Caco-2 (cell line): Measurements from ENCODE around the gene EXT2. TPM values are rescaled to one million over a fixed set of nuclear protein-coding genes. Genes with fewer than 3 reads are reported as not detected.

ENCODE experiments used
- BruUV-seq: library from RNA; stranded (reverse); fragments of 400-500 nt; replicated peaks from 2 replicates; lab custom pipeline; 2021; lab: Mats Ljungman, UMichigan
- CTCF ChIA-PET: fragments of 300-600 bp; sonication (Branson Sonifier 250); formaldehyde crosslinking; loops from one replicate; lab custom pipeline; 2022; ENCODE audit warnings: antibody characterized with exemption; lab: Charles Lee
- POLR2A ChIA-PET: fragments of 300-600 bp; sonication (Branson Sonifier 250); formaldehyde crosslinking; loops from one replicate; lab custom pipeline; 2022; ENCODE audit warnings: antibody characterized with exemption; lab: Charles Lee
- DNase-seq, 2 experiments: peaks; one replicate each; pipeline versions ENCODE4 v3.0.0 to v3.0.0-alpha.2; 2020 to 2022
- H3K27me3 ChIP-seq: replicated peaks from 2 replicates; pipeline ENCODE4 v1.6.0; 2011; ENCODE audit warnings: low read length; ENCODE audit not compliant: control insufficient read depth, insufficient read depth
- H3K36me3 ChIP-seq: 2 replicates; pipeline ENCODE4 v1.5.1; 2011; ENCODE audit warnings: low read length; ENCODE audit not compliant: control insufficient read depth, insufficient read depth
- H3K4me1 ChIP-seq: fragments of 250-450 bp; sonication (Bioruptor Pico); 2 replicates; pipeline ENCODE4 v1.5.1; 2020; ENCODE audit warnings: mild to moderate bottlenecking
- H3K4me3 ChIP-seq: 2 replicates; pipeline ENCODE4 v1.5.1; 2011; ENCODE audit warnings: low read depth, mild to moderate bottlenecking, control low read depth, low read length
- H3K9me3 ChIP-seq: fragments of 250-450 bp; sonication (Bioruptor Pico); 2 replicates; pipeline ENCODE4 v1.5.1; 2020; ENCODE audit warnings: mild to moderate bottlenecking, moderate library complexity
- H3K27ac Mint-ChIP-seq: one replicate; pipeline ENCODE4 v1.8.0; 2022; ENCODE audit warnings: mixed read lengths; ENCODE audit not compliant: unreplicated experiment
- H3K27me3 Mint-ChIP-seq: one replicate; pipeline ENCODE4 v1.8.0; 2022; ENCODE audit warnings: mixed read lengths; ENCODE audit not compliant: insufficient read depth, unreplicated experiment
- H3K36me3 Mint-ChIP-seq: one replicate; pipeline ENCODE4 v1.8.0; 2022; ENCODE audit warnings: mild to moderate bottlenecking, mixed read lengths; ENCODE audit not compliant: insufficient read depth, unreplicated experiment
- H3K4me1 Mint-ChIP-seq: one replicate; pipeline ENCODE4 v1.8.0; 2022; ENCODE audit warnings: low read depth, mixed read lengths; ENCODE audit not compliant: unreplicated experiment
- H3K4me3 Mint-ChIP-seq: one replicate; pipeline ENCODE4 v1.8.0; 2022; ENCODE audit warnings: mild to moderate bottlenecking, moderate library complexity, mixed read lengths; ENCODE audit not compliant: unreplicated experiment
- H3K9me3 Mint-ChIP-seq: one replicate; pipeline ENCODE4 v1.8.0; 2022; ENCODE audit warnings: mixed read lengths; ENCODE audit not compliant: unreplicated experiment
- intact Hi-C: fragments of 100-400 bp; cut with micrococcal nuclease; formaldehyde crosslinking; loops from one replicate; pipeline ENCODE4 v1.10.0; 2022; ENCODE audit not compliant: unreplicated experiment
- total RNA-seq: library from RNA; stranded (reverse); gene quantifications from 2 replicates; pipeline ENCODE4 v1.2.3, GENCODE V29; 2022
- TF ChIP-seq, protein P1 (sequence below), 2 experiments: fragments of 200-600 bp in 1 of 2; IDR thresholded peaks; 1 replicate in 1 of 2; 2 replicates in 1 of 2; pipeline versions ENCODE4 v1.5.1 to v1.8.0; 2011 to 2022; ENCODE audit warnings: antibody characterized with exemption in 1 of 2, control low read depth in 1 of 2, inconsistent platforms in 1 of 2, low read depth in 1 of 2, low read length in 1 of 2, mild to moderate bottlenecking in 1 of 2, moderate library complexity in 1 of 2; ENCODE audit not compliant: insufficient read depth in 1 of 2, severe bottlenecking in 1 of 2, unreplicated experiment in 1 of 2

The EXT2 gene
- total RNA-seq, 1 experiment from 2014 or later: 83.3 TPM

DNA sequence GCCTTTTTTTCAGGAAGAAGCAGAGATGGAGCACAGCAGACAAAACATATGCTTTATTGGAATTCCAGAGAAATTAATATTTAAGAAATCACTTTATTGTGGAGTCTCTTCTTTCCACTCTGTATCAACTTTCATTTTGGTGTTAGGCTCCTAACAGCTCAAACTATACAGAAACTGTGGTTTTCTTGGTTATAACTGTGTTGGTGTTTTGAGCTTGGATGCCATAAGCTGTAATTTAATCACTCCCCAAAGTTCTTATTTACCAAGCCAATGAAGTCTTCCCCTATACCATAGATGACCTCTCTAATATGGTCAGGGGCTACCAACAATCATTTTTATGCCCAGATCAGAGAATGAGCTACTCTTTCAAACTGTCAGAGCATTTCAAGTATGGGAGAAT lies 90.0 kb downstream of the EXT2 start:
- Histone ChIP-seq H3K4me1 (peaks cover 6% of the 10 kb centered on the region), H3K27me3 (no peaks in the 10 kb centered on the region), H3K9me3 (peaks cover 30% of the 10 kb centered on the region), H3K36me3 (0 out of 2 replicates have a peak, but pooled peaks cover 2% of the 10 kb centered on the region), H3K4me3 (no peak overlapping the region)
- CTCF ChIA-PET: interaction anchor here (0.6 kb wide), 1 partner anchor 22 kb away, joined by 3 read pairs; no protein-coding TSS in a partner anchor
- DNase-seq: no peak
- peaks cover 25% of the 10 kb centered on the region for H3K36me3 Mint-ChIP-seq
- POLR2A ChIA-PET: no interaction called here
- intact Hi-C loops: no loop called here
- TF ChIP-seq, protein P1, sequence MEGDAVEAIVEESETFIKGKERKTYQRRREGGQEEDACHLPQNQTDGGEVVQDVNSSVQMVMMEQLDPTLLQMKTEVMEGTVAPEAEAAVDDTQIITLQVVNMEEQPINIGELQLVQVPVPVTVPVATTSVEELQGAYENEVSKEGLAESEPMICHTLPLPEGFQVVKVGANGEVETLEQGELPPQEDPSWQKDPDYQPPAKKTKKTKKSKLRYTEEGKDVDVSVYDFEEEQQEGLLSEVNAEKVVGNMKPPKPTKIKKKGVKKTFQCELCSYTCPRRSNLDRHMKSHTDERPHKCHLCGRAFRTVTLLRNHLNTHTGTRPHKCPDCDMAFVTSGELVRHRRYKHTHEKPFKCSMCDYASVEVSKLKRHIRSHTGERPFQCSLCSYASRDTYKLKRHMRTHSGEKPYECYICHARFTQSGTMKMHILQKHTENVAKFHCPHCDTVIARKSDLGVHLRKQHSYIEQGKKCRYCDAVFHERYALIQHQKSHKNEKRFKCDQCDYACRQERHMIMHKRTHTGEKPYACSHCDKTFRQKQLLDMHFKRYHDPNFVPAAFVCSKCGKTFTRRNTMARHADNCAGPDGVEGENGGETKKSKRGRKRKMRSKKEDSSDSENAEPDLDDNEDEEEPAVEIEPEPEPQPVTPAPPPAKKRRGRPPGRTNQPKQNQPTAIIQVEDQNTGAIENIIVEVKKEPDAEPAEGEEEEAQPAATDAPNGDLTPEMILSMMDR (IDR thresholded peaks at IDR 0.05; ENCODE audit: insufficient read depth in 1 of 2, low read depth in 1 of 2, low read length in 1 of 2, severe bottlenecking in 1 of 2, unreplicated experiment in 1 of 2): no peak
- H3K27ac Mint-ChIP-seq: no peak overlapping the region
- no peaks in the 10 kb centered on the region for H3K4me1 Mint-ChIP-seq
- no peaks in the 10 kb centered on the region for H3K27me3 Mint-ChIP-seq
- BruUV-seq: no TSS peak
- H3K9me3 Mint-ChIP-seq: peaks cover 27% of the 10 kb centered on the region
- H3K4me3 Mint-ChIP-seq: no peak overlapping the region

DNA sequence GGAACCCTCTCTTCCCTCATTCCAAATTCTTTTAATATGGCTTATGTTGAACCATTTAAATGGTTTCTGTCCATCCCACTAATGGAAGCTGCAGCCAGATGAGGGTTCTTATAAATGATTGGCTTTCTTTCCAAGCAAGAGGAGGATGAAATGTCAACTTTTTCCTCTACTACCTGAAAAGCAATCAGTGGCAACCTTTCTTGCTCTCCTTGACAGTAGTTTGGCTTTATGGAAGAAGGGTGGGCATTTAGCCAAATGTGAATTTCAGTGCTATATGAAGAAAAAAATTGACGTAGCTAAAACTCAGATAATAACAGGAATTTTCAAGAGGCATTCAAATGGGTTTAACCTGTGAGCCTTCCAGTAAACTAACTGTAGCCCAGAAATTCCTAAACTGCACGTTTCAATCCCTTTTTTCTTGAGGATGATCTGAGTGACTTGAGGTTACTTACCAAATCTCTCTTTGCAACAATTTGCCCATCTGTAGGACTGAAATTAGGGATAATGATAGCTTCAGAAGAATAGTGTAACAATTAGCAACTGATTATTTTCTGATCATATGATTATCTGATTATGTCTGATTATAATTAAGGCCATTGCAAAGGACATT lies 90.9 kb downstream of the EXT2 start:
- TF ChIP-seq, protein P1 (IDR thresholded peaks at IDR 0.05; ENCODE audit: insufficient read depth in 1 of 2, low read depth in 1 of 2, low read length in 1 of 2, severe bottlenecking in 1 of 2, unreplicated experiment in 1 of 2): no peak
- H3K27me3 ChIP-seq: no peaks in the 10 kb centered on the region
- H3K27me3 Mint-ChIP-seq: no peaks in the 10 kb centered on the region
- no peaks in the 10 kb centered on the region for H3K4me1 Mint-ChIP-seq
- H3K27ac Mint-ChIP-seq: no peak overlapping the region
- ChIA-PET CTCF (no interaction called here), POLR2A (no interaction called here)
- BruUV-seq: no TSS peak
- no peak for DNase-seq
- peaks cover 27% of the 10 kb centered on the region for H3K9me3 Mint-ChIP-seq
- peaks cover 25% of the 10 kb centered on the region for H3K36me3 Mint-ChIP-seq
- intact Hi-C loops: no loop called here
- H3K4me1 ChIP-seq: peaks cover 6% of the 10 kb centered on the region
- no peak overlapping the region for H3K4me3 ChIP-seq
- H3K9me3 ChIP-seq: peaks cover 30% of the 10 kb centered on the region
- H3K4me3 Mint-ChIP-seq: no peak overlapping the region
- H3K36me3 ChIP-seq: 0 out of 2 replicates have a peak, but pooled peaks cover 2% of the 10 kb centered on the region

DNA sequence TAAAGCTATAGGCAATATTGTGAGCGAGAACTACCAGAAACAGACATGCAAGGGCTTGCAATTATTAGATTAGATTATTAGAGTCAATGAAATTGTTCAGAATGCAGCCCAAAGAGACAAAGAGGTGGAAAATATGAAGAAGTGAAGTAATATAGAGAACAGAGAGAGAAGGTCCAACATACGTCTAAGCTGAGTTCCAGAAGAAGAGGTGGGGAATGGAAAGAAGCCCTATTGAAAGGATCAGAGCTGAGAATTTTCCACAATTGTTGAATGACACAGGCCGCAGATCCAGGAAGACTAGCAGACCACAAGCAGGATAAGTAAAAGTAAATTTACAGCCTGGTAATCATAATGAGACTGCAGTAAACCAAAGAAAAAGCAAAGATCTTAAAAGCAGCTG lies 93.2 kb downstream of the EXT2 start:
- DNase-seq: peak in 1 of 2 experiments; percentile 9
- Histone ChIP-seq H3K4me1 (peaks cover 6% of the 10 kb centered on the region), H3K4me3 (no peak overlapping the region), H3K36me3 (0 out of 2 replicates have a peak, but pooled peaks cover 2% of the 10 kb centered on the region), H3K9me3 (peaks cover 30% of the 10 kb centered on the region), H3K27me3 (no peaks in the 10 kb centered on the region)
- Mint-ChIP-seq H3K27ac (no peak overlapping the region), H3K27me3 (no peaks in the 10 kb centered on the region), H3K4me1 (no peaks in the 10 kb centered on the region), H3K4me3 (no peak overlapping the region), H3K36me3 (peaks cover 25% of the 10 kb centered on the region), H3K9me3 (peaks cover 27% of the 10 kb centered on the region)
- BruUV-seq: no TSS peak
- intact Hi-C loops: no loop called here
- TF ChIP-seq, protein P1 (IDR thresholded peaks at IDR 0.05; ENCODE audit: insufficient read depth in 1 of 2, low read depth in 1 of 2, low read length in 1 of 2, severe bottlenecking in 1 of 2, unreplicated experiment in 1 of 2): no peak
- CTCF ChIA-PET: no interaction called here
- POLR2A ChIA-PET: no interaction called here
